ENCODE measurements around the gene LTBP1. TPM values are rescaled to one million over a fixed set of nuclear protein-coding genes. Genes with fewer than 3 reads are reported as not detected.
A peak's percentile ranks its signal among the peaks of the same experiment; 100 is the strongest.

LTBP1 gene
- total RNA-seq, 1 donor = 33.7 TPM

DNA sequence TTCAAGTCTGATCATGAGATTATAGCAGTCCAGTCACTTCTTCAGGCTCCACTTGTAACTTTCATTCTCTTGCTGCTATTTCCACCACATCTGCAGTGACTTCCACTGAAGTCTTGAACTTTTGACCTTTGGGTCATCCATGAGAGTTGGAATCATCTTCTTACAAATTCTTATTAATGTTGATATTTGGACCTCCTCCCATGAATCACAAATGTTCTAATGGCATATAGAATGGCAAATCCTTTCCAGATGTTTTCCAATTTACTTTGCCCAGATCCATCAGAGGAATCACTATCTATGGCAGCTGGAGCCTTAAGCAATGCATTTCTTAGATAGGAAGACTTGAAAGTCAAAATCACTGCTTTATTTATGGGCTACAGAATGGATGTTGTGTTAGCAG lies 159.4 kb downstream of the LTBP1 start:
- DNase-seq (ENCODE audit: low read depth) = no peak
- TF ChIP-seq, protein P1, sequence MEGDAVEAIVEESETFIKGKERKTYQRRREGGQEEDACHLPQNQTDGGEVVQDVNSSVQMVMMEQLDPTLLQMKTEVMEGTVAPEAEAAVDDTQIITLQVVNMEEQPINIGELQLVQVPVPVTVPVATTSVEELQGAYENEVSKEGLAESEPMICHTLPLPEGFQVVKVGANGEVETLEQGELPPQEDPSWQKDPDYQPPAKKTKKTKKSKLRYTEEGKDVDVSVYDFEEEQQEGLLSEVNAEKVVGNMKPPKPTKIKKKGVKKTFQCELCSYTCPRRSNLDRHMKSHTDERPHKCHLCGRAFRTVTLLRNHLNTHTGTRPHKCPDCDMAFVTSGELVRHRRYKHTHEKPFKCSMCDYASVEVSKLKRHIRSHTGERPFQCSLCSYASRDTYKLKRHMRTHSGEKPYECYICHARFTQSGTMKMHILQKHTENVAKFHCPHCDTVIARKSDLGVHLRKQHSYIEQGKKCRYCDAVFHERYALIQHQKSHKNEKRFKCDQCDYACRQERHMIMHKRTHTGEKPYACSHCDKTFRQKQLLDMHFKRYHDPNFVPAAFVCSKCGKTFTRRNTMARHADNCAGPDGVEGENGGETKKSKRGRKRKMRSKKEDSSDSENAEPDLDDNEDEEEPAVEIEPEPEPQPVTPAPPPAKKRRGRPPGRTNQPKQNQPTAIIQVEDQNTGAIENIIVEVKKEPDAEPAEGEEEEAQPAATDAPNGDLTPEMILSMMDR (IDR thresholded peaks at IDR 0.05; ENCODE audit: insufficient read depth, low read depth, low read length) = no peak
- no peak overlapping the region for H3K4me3 ChIP-seq (ENCODE audit: low read depth, low read length)

DNA sequence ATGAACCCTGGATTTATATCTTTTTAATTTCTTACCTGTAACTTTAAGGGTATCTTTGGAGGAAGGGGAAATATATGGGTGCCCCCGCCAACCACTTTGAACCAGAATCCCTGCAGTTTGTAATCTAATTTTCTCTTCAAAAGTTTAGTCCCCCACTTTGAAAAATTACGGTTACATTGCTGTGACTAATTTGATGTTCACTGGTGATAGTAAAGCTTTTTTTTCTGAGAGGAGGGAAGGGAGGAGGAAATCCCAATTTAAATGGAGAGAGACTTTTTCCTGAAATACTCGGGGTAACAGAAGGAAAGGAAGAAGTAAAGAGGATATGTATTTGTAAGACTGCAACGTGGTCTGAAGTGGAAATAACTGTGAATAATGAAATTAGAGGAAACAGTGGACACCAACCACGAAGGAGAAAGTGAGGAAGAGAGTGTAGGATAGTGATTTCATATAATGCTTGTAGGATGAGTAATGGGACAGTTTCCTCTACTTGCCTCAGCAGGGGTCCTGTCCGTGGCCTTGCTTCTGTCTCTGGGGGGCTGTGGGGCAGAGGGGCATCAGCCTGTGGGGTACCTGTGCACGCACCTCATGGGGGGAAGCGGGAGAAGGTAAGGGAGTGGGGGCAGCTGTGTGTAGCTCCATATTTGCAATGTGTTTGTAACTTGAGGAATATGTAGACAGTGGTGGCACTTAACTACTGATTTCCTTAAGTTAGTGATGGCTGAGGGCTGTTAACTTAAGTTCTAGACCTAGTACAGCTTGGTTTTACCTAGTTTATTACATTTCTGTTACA lies 161.1 kb downstream of the LTBP1 start:
- H3K4me3 ChIP-seq (ENCODE audit: low read depth, low read length) = no peak overlapping the region

DNA sequence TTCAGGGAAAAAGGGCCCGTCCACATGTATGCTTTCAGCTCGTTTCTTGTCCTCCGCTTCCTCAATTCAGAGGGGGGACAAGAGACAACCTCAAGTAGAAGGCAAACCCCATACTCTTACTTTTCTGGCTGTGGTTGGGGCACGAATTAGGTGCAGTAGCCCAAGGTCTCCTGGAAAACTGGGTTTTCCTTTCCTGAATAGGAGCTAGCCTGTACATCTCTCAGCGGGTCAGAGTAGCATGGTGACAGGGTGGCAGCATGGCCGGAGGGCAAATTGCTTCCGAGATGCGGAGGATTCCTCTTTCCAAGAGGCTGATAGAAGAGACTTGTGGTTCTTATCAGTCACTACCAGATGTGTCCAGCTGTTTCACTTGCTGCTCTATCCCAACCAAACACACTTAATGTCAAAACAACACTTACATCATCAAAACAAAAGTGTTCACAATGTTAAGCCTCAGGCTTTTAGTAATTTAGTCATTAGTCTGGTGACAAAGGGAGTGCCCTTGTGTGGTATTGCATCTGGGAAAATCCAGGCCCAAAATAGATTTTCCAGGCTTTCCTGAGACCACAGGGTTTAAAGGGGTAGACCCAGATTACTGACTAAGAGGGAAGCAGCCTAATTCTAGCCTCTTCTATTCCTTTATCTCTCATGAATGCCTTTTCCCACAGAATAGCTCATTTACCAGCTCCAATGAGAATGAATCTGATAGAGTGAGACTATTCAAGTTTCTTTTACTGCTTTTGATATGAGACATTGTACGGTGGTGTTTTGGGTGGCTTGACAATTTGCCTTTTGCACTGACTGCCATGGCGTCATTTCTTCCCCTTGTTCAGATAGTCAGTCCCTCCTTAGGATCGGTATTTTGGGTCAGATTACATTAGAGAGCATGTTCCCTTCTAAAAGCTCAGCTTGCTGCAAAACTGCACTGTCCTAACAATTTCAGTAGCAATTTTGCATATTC lies 162.0 kb downstream of the LTBP1 start:
- no peak overlapping the region for H3K4me3 ChIP-seq (ENCODE audit: low read depth, low read length)
- peak; percentile 97 for DNase-seq (ENCODE audit: low read depth)
- TF ChIP-seq, protein P1 (IDR thresholded peaks at IDR 0.05; ENCODE audit: insufficient read depth, low read depth, low read length) = no peak

More for the DNA sequence above, 161.1 kb downstream of the LTBP1 start:
- DNase-seq (ENCODE audit: low read depth) = no peak
- TF ChIP-seq, protein P1 (IDR thresholded peaks at IDR 0.05; ENCODE audit: insufficient read depth, low read depth, low read length) = no peak

DNA sequence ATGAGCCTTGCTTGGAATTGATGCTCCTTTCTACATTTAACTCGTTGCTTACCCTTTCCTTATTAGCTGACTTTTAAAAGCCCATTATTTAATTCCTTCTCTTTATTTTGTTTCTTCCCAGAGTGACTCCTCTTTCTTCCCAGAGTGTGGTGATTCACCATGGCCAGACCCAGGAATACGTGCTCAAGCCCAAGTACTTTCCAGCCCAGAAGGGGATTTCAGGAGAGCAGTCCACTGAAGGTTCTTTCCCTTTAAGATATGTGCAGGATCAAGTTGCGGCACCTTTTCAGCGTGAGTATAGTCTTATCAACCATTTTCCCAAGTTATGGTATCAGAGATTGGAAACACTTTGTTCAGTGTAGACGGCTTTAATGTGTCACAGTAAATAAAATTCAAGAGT lies 163.7 kb downstream of the LTBP1 start:
- TF ChIP-seq, protein P1 (IDR thresholded peaks at IDR 0.05; ENCODE audit: insufficient read depth, low read depth, low read length) = no peak
- no peak overlapping the region for H3K4me3 ChIP-seq (ENCODE audit: low read depth, low read length)
- DNase-seq (ENCODE audit: low read depth) = no peak

DNA sequence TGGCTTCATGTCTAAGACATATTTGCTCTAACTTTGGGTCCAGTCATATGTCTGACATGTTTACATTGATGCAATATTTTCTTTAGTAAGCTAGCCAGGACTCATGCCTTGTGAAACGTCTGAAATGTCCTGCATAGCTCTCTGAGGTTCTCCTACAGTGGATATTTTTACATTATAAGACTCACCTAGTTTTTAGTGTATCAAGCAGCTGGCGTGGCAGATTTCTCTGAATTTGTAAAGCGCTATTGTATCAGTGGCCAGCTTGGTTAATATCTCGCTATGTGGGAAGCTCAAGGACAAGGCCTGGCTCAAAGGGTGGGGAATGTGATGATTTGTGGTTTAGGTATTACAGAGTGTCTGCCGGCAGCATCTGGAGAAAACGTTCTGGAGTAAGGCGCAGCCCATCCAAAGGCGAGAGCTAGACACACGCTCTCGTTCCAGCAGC lies 164.3 kb downstream of the LTBP1 start:
- peak; percentile 85 for DNase-seq (ENCODE audit: low read depth)

DNA sequence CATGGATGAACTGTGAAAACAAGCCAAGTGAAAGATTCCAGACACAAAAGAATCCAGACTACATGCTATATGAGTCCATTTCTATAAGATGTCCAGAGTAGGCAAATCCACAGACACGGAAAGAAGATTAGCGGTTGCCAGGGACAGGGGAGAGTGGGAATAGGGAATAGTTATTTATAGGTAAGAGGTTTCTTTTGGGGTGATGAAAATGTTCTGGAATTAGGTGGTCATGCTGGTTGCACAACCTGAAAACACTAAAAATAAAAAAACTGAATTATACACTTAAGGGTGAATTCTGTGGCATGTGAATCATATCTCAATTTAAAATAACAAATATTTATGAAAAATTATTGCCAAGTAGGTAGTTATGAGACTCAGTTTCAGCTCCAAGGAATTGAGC lies 168.4 kb downstream of the LTBP1 start:
- H3K4me3 ChIP-seq (ENCODE audit: low read depth, low read length) = no peak overlapping the region
- DNase-seq (ENCODE audit: low read depth) = no peak
- TF ChIP-seq, protein P1 (IDR thresholded peaks at IDR 0.05; ENCODE audit: insufficient read depth, low read depth, low read length) = no peak

More for the DNA sequence above, 164.3 kb downstream of the LTBP1 start:
- TF ChIP-seq, protein P1 (IDR thresholded peaks at IDR 0.05; ENCODE audit: insufficient read depth, low read depth, low read length) = no peak
- no peak overlapping the region for H3K4me3 ChIP-seq (ENCODE audit: low read depth, low read length)
